Fibroblast of pulmonary artery (primary cell): ENCODE data around the gene CEACAM21.
A peak's percentile ranks its signal among the peaks of the same experiment; 100 is the strongest.

Source experiments
- DNase-seq: peaks from one replicate; pipeline ENCODE4 v3.0.0-alpha.2; 2010; ENCODE audit warnings: low read depth
- H3K4me3 ChIP-seq: replicated peaks from 2 replicates; pipeline ENCODE4 v1.5.1; 2011; ENCODE audit warnings: low read depth, mild to moderate bottlenecking, control low read depth, low read length, moderate library complexity
- TF ChIP-seq, protein P1 (sequence below): IDR thresholded peaks from 2 replicates; pipeline ENCODE4 v1.5.1; 2011; ENCODE audit warnings: mild to moderate bottlenecking, control low read depth, low read length, inconsistent platforms; ENCODE audit errors: missing control alignments

Gene CEACAM21

DNA sequence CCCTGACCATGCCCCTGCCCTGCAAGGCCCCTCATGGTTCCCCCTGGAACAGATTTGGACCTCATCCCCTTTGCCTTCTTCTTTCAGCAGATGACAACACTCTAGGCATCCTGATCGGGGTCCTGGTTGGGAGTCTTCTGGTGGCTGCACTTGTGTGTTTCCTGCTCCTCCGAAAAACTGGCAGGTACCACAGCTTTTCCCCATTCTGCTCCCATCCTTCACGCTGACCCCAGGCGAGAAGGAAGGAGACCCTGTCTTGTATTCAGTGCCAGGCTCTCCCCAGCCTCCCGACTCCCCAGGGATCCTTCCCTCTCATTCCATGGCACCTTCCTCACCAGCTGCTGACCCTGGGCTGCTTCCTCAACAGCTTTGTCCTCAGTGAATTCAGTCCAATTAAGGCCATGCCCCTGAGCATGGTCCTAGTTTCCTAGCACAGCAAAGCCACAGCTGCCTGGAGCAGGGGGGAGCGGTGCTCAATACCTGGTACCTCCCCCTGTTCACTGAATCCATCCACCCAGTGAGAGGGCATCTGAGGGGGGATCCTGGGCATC, 8.4 kb downstream of the CEACAM21 start:
- TF ChIP-seq, protein P1, sequence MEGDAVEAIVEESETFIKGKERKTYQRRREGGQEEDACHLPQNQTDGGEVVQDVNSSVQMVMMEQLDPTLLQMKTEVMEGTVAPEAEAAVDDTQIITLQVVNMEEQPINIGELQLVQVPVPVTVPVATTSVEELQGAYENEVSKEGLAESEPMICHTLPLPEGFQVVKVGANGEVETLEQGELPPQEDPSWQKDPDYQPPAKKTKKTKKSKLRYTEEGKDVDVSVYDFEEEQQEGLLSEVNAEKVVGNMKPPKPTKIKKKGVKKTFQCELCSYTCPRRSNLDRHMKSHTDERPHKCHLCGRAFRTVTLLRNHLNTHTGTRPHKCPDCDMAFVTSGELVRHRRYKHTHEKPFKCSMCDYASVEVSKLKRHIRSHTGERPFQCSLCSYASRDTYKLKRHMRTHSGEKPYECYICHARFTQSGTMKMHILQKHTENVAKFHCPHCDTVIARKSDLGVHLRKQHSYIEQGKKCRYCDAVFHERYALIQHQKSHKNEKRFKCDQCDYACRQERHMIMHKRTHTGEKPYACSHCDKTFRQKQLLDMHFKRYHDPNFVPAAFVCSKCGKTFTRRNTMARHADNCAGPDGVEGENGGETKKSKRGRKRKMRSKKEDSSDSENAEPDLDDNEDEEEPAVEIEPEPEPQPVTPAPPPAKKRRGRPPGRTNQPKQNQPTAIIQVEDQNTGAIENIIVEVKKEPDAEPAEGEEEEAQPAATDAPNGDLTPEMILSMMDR, result no peak
- no peak overlapping the region for H3K4me3 ChIP-seq
- DNase-seq, result no peak

DNA sequence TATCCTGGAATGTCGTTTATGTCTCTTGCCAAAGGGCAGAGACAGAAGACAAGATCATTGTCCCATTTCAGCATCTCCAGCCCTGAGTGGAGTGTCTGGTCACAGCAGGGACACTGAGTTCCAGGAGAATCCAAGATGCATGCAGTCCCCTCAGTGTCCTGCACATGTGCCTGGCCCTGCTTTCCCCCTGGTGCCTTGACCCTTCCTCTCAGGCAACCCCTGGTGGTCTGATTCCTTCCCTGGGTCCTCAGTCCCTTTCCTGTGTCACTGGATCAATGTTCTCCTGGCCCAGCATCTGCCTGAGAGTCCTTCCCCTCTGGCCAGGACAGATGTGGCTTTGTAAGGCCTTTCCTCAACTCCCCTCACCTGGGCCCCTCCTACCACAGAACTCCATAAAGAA, 9.0 kb downstream of the CEACAM21 start:
- TF ChIP-seq, protein P1, result no peak

GRCh38 chr19:41586064-41586463, 10.1 kb downstream of the CEACAM21 start:
- no peak for DNase-seq
- TF ChIP-seq, protein P1, result no peak
- no peak overlapping the region for H3K4me3 ChIP-seq

More for the DNA sequence above, 9.0 kb downstream of the CEACAM21 start:
- no peak for DNase-seq
- H3K4me3 ChIP-seq, result no peak overlapping the region

- no peak for DNase-seq
- no peak overlapping the region for H3K4me3 ChIP-seq
- TF ChIP-seq, protein P1, result no peak
Observed at GRCh38 chr19:41587101-41587837, 11.3 kb downstream of the CEACAM21 start.

DNA sequence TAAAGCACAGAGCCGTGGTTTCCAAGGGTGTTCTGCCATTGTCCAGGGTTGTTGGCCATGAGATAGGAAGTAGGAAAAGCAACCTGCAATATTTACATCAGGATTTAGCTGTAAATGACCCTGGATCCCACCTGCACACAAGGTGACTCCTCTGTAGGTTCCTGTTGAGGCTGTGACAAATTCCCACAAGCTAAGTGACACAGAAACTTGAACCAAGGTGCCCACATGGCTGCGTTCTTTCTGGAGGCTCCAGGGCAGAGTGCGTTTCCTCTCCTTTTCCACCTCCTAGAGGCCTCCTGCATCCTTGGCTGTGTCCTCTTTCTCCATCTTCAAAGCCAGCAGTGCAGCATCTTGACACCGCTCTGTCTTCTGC, 11.9 kb downstream of the CEACAM21 start:
- no peak for DNase-seq
- TF ChIP-seq, protein P1, result no peak

GRCh38 chr19:41588497-41589209, 12.7 kb downstream of the CEACAM21 start:
- no peak overlapping the region for H3K4me3 ChIP-seq
- peak; percentile 55 for DNase-seq
- TF ChIP-seq, protein P1, result no peak

More for the DNA sequence above, 11.9 kb downstream of the CEACAM21 start:
- H3K4me3 ChIP-seq, result no peak overlapping the region
